ENCODE measurements around the gene FDX1.
A peak's percentile ranks its signal among the peaks of the same experiment; 100 is the strongest.

The FDX1 gene

GRCh38 chr11:110433393-110434333 is 3.9 kb downstream of the FDX1 start:
- DNase-seq (ENCODE audit: low read depth), result peak; percentile 52
- peak; percentile 50 for TF ChIP-seq CTCF (IDR thresholded peaks at IDR 0.05; ENCODE audit: low read length, missing control alignments)
- no peak overlapping the region for H3K4me3 ChIP-seq (replicated peaks; ENCODE audit: low read depth, low read length)

- peak; percentile 14 for TF ChIP-seq CTCF (IDR thresholded peaks at IDR 0.05; ENCODE audit: low read length, missing control alignments)
- DNase-seq (ENCODE audit: low read depth), result no peak
- H3K4me3 ChIP-seq (replicated peaks; ENCODE audit: low read depth, low read length), result no peak overlapping the region
Measured at GRCh38 chr11:110434952-110435779, 5.4 kb downstream of the FDX1 start.

DNA sequence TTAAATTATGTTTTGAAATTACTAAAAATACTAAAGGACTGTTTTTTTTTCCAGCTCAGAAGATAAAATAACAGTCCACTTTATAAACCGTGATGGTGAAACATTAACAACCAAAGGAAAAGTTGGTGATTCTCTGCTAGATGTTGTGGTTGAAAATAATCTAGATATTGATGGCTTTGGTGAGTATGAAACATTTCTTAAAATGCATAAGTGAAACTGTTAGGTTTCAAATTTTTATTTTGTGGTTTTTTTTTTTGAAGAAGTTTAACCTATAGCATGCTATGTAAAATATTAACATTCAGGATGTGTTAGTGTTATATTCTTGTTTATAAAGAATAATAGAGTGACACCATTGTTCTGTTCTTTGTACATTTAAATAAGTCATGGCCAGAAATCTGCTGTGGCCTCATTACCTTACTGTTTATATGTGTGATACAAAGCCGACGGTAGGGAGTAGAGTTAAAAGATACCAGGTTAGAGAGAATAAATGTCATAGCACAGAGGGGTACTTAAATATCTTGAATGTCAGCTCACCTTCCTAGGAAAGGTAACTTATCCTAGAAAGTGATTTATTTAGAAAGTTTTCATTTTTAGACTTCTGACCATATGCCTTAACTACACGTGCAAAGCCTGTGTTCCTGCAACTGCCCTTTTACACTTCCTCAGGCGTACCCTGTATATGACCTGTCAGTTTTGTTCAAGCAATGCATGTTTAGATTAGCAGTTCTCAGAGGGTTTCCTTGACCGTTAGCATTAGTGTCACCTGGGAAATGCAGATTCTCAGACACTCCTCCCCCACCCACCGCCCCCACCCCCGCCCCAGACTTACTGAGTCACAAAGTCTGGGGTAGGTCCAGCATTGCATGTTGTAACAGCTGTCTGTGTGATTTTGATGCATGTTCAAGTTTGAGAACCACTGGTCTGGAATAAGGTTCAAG is 6.3 kb downstream of the FDX1 start:
- H3K4me3 ChIP-seq (replicated peaks; ENCODE audit: low read depth, low read length), result no peak overlapping the region
- no peak for TF ChIP-seq CTCF (IDR thresholded peaks at IDR 0.05; ENCODE audit: low read length, missing control alignments)
- DNase-seq (ENCODE audit: low read depth), result peak; percentile 48

DNA sequence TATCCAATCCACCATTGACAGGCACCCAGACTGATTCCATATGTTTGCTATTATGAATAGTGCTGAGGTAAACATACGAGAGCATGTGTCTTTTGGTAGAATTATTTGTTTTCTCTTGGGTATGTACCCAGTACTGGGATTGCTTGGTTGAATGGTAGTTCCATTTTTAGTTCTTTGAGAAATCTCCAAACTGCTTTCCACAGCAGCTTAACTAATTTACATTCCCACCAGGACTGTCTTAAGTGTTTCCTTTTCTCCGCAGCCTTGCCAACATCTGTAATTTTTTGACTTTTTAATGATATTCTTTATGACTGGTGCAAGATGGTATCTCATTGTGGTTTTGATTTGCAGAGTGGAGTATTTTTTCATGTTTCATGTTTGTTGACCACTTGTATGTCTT is 8.3 kb downstream of the FDX1 start:
- no peak for DNase-seq (ENCODE audit: low read depth)
- TF ChIP-seq CTCF (IDR thresholded peaks at IDR 0.05; ENCODE audit: low read length, missing control alignments), result no peak
- H3K4me3 ChIP-seq (replicated peaks; ENCODE audit: low read depth, low read length), result no peak overlapping the region

DNA sequence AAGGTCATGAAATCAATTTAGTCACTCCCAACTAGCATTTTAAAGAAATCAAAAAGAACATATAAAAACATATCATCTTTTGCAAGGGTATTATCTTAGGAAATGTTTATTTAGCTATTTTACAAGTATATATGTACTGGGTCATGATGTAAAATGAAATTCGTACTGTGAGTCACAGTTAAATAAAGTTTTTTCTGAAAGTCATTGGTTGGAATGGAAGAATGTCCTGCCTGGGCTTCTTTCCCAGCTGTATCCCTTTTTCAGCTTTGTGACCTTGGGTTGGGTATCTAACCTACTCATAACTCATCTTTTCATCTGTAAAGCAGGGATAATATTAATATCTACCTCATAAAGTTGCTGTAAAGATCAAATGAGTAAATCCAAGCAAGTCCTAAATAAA is 15.7 kb downstream of the FDX1 start:
- no peak overlapping the region for H3K4me3 ChIP-seq (replicated peaks; ENCODE audit: low read depth, low read length)
- no peak for DNase-seq (ENCODE audit: low read depth)
- TF ChIP-seq CTCF (IDR thresholded peaks at IDR 0.05; ENCODE audit: low read length, missing control alignments), result no peak

DNA sequence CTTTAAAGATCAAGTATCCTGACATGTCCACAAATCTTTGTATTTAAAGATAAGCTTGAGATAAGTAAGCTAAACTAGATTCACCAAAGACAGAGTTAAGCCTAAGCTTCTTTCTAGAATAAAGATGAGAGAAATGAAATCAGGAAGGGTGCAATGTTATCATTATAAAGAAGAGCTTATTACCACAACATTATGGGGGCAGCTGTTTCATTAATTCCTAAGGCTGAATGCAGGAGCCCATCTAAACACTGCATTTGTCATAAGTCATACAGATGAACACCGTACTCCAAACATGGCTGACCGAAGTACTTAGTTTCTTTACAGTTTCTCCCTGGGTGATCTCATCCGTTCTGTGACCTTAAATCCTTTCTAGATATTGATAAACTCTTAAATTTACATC is 16.3 kb downstream of the FDX1 start:
- no peak for TF ChIP-seq CTCF (IDR thresholded peaks at IDR 0.05; ENCODE audit: low read length, missing control alignments)
- no peak for DNase-seq (ENCODE audit: low read depth)
- H3K4me3 ChIP-seq (replicated peaks; ENCODE audit: low read depth, low read length), result no peak overlapping the region
